Testis (tissue), 2 donors: Measurements from ENCODE around the gene LCMT2.

Experiments
- CTCF ChIP-seq, 3 experiments: fragments of 450-650 bp in 2 of 3; fragments of 200-600 bp in 1 of 3; sonication (generic) in 1 of 3; IDR thresholded peaks; one replicate each; pipeline ENCODE4 v1.5.1; 2016 to 2019; ENCODE audit warnings: antibody characterized with exemption in 3 of 3, mild to moderate bottlenecking in 2 of 3, moderate library complexity in 1 of 3
- POLR2A ChIP-seq: fragments of 450-650 bp; IDR thresholded peaks from one replicate; pipeline ENCODE4 v1.6.1; 2017; ENCODE audit warnings: antibody characterized with exemption, mild to moderate bottlenecking, moderate library complexity

DNA sequence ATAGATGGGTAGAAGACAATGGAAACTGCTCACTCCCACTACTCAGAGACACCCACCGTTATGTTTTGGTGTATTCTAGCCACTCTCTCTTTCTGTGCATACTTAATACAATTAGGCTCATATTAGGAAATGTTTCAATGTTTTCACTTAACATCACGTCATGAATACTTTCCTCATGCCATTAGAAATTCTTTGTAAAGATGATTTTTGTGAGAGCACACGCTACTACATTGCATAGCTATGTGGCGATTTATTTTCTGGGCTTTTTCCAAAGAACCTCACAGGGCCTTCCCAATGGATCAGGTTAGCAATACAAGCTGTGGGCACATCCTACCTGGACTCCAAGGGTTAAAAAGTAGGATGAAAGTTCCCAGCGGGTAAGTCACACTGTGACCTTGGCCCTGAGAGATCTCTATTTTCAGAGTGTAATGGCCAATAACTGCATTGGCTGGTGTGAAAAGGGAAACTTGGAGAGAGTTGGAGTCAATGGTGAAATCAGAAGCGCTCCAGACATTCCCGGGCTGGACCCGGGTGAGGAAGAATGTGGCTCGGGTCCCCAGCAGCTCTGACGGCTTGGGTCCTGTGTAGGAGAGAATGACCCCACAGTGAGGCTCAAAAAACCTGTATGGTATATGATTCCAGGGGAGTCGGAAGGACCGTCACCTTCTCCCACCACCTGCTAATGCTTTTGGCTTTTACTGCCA, 37.8 kb downstream of the LCMT2 start:
- TF ChIP-seq CTCF (IDR thresholded peaks at IDR 0.05) = no peak
- no peak for TF ChIP-seq POLR2A
